PC-3 (cell line): ENCODE results near the gene RPL13.

Experiments used
- EZH2 ChIP-seq: fragments of 300-600 bp; sonication (generic); IDR thresholded peaks from one replicate; pipeline ENCODE4 v1.6.1; 2017; ENCODE audit warnings: antibody characterized with exemption, mild to moderate bottlenecking, low read length; ENCODE audit not compliant: unreplicated experiment
- TF ChIP-seq, protein P1 (sequence below): fragments of 300-600 bp; sonication (generic); conservative IDR thresholded peaks from 2 replicates; pipeline ENCODE4 v1.5.1; 2017; ENCODE audit warnings: antibody characterized with exemption, low read depth, mild to moderate bottlenecking, low read length

DNA sequence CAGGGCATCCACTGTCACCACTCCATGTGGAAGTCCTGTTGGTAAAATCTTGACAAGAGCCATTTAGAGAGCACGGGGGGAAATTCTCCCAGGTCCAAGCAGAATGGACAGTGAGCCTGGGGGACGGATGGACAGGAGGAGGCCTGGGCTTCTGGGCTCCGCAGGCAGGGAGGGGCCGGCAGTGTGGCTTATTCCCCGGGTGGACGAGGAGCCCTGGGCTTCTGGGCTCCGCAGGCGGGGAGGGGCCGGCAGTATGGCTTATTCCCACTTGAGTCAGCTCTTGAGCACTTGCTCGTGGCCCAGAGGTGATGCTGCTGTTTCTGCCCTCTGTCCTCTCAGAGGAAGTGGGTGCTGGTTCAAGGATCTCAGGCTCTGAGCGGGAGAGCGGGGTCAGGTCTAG, 22.2 kb upstream of the RPL13 start:
- TF ChIP-seq, protein P1, sequence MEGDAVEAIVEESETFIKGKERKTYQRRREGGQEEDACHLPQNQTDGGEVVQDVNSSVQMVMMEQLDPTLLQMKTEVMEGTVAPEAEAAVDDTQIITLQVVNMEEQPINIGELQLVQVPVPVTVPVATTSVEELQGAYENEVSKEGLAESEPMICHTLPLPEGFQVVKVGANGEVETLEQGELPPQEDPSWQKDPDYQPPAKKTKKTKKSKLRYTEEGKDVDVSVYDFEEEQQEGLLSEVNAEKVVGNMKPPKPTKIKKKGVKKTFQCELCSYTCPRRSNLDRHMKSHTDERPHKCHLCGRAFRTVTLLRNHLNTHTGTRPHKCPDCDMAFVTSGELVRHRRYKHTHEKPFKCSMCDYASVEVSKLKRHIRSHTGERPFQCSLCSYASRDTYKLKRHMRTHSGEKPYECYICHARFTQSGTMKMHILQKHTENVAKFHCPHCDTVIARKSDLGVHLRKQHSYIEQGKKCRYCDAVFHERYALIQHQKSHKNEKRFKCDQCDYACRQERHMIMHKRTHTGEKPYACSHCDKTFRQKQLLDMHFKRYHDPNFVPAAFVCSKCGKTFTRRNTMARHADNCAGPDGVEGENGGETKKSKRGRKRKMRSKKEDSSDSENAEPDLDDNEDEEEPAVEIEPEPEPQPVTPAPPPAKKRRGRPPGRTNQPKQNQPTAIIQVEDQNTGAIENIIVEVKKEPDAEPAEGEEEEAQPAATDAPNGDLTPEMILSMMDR = no peak
- no peak for TF ChIP-seq EZH2
